Globus pallidus (tissue), 1 donor: Measurements from ENCODE around the gene CCDC69.
A peak's percentile ranks its signal among the peaks of the same experiment; 100 is the strongest.
"Not testable (repeated sequence)": the region's sequence is repeated elsewhere in the genome, so short reads cannot be mapped to it uniquely, and the experiment has no call there.

Experiments used
- DNase-seq: peaks from one replicate; pipeline ENCODE4 v3.0.0-alpha.2; 2015; ENCODE audit warnings: low spot score

CCDC69 gene

DNA sequence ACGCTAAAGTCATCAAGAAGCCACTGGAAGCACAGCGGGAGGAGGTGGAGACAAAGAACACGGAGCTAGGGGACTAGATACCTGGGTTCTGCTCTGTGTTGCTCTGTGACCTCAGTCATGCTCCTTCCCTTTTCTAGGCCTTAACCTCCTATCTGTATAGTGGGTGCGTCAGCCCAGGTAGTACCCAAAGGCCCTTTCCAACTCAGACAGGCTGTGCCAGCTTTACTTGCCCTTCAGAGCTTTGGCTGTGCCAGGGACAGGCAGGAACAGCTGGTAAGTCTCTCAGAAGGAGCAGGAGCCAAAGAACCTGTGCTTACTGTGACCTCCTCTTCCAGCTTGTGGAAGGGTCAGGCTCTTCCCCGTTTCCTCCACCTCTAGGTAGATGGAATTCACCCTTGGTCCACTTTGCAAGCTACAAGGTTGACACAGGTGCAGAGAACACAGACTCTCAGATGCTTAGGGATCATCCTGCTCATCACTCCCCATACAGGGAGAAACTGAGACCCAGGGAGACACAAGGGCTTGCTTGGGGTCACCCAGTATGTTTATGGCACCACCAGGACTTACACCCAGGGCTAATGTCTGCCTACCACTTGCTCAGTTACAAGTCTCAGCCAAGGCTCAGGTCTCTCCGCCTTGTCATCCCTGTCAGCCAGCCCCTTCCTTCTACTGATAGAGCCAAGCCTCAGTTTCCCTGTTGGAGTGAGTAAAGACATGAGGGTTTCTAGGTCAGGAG is 1.7 kb downstream of the CCDC69 start:
- no peak for DNase-seq

GRCh38 chr5:151221574-151221973 is 2.3 kb downstream of the CCDC69 start:
- DNase-seq, result no peak

- no peak for DNase-seq
Observed at GRCh38 chr5:151219789-151220188, 4.1 kb downstream of the CCDC69 start.

- DNase-seq, result no peak
Observed at GRCh38 chr5:151219138-151219537, 4.8 kb downstream of the CCDC69 start.

- no peak for DNase-seq
Observed at GRCh38 chr5:151218177-151218576, 5.7 kb downstream of the CCDC69 start.

DNA sequence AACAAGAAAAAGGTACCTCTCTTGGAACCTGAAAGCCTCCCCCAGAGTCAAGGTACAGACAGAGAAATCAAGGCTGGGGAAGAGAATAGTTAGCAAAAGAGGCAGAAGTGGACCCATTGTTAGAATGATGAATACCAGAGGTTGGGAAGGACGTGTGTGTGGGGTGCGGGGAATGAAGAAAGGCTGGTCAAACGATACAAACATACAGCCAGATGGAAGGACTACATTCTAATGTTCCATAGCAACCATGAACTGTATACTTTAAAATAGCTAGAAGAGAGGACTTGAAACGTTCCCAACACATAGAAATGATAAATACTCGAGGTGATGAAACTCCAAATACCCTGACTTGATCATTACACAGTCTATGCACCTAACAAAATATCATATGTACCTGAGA is 7.1 kb downstream of the CCDC69 start:
- DNase-seq, result no peak

DNA sequence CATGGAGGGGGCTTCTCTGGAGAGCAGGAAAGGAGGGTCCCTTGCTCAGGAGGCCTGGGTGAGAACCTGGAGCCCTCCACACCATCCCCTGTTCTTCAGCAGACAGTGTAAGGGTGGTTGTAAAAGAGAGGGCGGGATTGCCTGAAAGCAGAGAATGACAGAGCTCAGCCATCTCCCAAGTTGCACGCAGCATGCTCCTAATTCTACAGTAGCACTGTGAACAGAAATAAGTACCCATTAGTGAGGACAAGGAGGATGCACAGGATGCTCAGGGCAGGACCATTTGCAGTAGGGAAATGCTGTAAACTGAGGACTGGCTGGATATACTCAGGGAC is 8.4 kb downstream of the CCDC69 start:
- DNase-seq, result no peak

- no peak for DNase-seq
Observed at GRCh38 chr5:151214614-151215545, 9.0 kb downstream of the CCDC69 start.

DNA sequence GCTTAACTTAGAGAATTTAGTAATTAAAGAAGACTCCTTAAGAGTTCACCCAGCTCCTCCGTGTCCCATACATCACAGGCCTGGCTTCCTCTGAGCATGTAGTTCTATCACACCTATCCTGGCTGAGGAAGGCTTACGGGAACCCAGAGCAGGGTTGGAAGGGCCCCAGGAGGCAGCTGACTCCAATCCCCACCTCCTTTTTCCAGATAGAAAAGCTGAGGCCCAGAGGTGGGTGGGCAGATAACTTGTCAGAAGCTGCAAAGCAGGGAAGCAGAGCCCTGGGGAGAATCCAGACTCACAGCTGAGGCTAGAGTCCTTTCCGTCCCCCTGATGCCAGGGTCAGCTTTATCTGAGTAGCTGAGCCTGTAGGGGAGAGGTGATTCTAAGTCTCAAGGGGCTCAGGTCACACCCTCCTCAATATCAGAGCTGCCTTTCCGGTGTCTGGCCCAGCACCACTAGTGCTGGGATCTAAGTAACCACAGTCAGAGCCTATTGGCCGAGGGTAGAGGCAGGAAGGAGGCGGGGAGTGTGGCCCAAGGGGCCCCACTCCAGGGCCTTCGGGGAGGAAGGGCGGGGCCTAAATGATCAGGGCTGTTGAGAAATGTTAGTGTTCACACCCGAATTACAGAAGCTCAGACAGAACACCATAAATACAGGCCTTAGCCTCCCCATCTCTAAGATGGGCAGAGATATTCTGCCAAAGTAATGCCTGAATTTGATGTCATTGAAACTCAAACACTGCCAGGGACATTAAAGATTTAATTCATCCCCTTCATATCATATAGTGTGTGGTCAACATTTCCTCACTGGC is 9.9 kb downstream of the CCDC69 start:
- peak; percentile 60 for DNase-seq

DNA sequence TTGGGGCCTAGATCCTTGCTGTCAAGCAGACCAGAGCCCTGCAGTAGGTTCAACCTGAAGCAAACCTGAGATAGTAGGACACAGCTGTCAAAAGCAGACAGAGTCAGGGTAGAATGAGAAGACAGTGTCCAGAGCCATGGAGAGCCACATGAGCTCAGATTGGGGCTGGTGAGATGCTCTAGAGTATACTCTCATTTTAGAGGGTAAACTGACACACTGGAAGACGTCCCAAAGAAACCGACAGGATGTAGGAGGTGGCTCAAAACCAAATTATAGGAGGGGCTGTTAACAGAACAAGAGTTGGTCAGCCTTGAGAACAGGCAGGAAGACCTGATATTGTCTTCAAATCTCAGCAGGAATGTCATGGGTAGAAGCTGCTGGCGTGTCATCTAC is 11.5 kb downstream of the CCDC69 start:
- no peak for DNase-seq

DNA sequence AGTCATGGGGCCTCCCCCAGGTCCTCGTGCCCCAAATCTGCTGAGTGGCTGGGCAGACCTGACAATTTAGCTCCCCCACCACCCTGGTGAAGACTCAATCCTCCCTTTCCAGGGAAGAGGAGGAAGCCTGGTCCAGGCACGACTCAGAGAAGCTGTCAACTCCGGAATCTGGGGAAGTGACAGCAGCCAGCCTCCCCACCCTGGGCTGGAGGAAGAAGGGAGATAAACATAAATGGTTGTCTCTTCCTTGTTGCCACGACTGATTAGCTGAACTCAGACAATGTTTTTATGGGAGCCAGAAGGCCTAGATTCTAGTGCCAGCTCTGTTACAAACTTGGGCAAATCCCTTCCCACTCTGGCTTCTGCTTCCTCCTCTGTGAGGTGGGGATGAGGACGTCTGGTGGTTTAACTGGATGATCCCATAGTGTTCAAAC is 15.4 kb downstream of the CCDC69 start:
- DNase-seq, result no peak

- DNase-seq, result no peak
Observed at GRCh38 chr5:151205411-151205810, 18.5 kb downstream of the CCDC69 start.

GRCh38 chr5:151204051-151204450 is 19.8 kb downstream of the CCDC69 start:
- DNase-seq, result no peak

DNA sequence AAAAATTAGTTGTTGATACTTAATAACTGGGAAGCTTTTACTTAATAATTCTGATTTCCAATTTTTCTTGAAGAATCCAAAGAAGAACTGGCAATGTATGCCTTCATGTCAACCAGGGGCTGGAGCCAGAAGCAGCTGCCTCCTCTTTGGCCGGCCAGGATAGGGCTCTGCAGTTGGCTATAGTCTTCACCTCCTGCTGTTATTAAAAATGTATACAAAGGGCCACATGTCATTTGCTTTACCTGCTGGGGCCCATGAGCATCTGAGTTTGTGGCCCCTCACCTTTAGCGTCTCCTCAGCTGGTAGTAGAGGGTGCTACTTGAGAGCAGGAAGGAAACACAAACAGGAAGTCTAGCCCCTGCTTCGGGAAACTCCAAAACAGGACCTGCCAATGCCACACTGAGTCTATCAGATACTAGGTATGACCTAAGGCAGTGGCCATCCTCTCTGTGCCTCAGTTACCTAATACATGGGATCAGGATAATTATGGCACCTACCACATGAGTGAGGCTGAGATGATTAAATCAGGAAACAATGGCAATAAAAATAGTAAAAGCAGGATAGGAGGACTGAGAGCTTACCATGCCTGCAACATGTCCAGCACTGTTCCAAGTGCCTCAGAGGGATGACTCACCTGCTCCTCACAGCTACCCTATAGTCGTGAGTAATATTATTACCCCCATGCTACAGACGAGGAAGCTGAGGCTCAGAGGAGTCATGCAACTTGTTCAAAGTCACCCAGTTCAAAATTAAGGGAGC is 21.3 kb downstream of the CCDC69 start:
- no peak for DNase-seq

- no peak for DNase-seq
Observed at GRCh38 chr5:151200913-151201595, 22.8 kb downstream of the CCDC69 start.

DNA sequence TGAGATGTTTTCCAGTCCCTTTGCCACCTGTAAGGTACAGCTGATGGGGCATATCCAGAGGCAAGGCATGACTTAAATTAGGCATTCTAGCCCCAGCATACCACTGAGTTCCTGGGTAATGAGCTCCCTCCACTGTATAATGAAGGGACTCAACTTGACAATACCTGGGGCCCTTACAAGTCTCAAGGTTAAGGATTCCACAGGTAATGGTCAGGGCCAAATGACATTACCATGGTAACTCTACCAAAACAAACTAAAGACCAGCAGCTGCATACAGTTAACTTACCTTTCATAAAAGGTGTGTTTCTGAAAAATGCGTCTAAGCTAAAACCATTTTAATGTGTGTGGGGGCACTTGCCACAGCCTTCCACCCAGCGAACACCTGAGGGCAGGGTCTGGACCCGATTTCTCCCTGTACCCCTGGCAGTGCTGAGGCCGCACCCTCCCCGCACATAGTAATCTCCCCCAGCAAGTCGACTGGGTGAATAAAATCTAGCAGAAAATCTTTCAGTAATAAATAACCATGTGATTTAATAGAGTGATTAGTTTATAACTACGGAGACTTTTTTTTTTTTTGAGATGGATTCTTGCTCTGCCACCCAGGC is 24.2 kb downstream of the CCDC69 start:
- DNase-seq, result no peak

DNA sequence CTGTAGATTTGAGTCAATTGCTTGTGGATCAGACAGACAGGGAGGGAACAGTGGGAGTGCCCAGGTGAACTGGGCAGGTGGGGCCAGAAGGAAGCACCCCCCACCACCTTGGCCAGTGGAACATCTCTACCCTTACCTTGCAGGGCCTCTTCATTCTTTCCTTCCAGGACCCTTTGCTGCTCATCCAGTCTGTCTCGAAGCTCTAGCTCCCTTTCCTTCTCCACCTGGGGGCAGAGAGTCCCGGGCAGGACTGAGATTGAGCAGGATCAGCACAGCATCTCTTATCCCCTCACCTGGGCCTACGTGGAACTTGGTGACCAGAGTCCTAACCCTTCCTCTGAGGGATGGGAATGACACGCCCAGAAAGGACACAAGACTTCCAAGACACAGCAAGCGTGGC is 25.0 kb downstream of the CCDC69 start:
- no peak for DNase-seq

DNA sequence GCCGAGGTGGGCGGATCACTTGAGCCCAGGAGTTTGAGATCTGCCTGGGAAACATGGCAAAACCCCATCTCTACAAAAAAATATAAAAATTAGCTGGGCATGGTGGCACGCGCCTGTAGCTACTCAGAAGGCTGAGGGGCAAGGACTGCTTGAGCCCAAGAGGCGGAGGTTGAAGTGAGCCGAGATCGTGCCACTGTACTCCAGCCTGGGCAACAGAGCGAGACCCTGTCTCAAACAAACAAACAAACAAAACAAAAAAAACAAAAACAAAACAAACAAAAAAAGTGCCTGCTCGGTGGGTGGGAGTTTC is 26.6 kb downstream of the CCDC69 start:
- not testable (repeated sequence) for DNase-seq

DNA sequence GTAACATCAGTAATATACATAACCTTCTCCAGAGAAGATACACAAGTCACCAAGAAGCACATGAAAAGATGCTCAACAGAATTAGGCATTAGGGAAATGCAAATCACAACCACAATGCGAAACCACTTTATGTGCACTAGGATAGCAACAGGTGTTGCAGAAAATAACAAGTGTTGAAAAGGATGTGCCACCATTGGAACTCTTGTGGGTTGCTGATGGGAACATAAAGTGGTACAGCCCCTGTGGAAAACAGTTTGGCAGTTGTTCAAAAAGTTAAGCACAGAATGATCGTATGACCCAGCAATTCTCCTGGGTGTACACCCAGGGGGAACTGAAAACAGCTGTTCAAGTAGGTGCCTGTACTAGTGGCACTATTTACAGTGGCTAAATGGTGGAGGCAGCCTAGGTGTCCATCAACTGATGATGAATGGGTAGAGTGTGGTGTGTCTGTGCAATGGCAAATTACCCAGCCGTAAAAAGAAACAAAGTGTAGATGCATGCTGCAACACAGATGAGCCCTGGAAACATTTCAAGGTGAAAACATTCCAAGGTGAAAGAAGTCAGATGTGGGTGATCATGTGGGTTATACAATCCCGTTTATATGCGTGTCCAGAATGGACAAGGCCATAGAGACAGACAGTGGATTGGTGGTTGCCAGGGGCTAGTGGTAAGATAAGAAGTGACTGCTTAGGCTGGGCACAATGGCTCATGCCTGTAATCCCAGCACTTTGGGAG is 27.2 kb downstream of the CCDC69 start:
- no peak for DNase-seq

DNA sequence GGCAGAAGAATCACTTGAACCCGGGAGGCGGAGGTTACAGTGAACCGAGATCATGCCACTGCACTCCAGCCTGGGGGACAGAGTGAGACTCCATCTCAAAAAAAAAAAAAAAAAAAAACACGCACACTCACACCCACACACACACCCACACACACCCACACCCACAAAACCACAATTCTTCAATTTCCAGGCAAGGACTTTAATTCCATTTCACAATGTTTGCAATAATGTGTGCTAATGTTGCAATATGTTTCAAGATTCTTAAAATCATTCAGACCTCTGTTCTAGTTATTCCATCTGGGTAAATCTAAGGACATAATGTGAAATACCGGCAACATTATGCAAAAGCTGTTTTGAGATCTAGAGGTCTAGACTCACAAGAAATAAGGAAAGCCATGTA is 28.3 kb downstream of the CCDC69 start:
- DNase-seq, result no peak
